H1 (cell line): ENCODE data around the gene PIK3CG. TPM values are rescaled to one million over a fixed set of nuclear protein-coding genes. Genes with fewer than 3 reads are reported as not detected.

Experiments
- CTCF ChIA-PET: fragments of 300-600 bp; sonication (Branson Sonifier 250); formaldehyde crosslinking; loops from one replicate; lab custom pipeline; 2021; ENCODE audit not compliant: partially characterized antibody; lab: Charles Lee
- POLR2A ChIA-PET: fragments of 300-600 bp; sonication (Branson Sonifier 250); formaldehyde crosslinking; loops from one replicate; lab custom pipeline; 2021; ENCODE audit warnings: inconsistent platforms; ENCODE audit not compliant: partially characterized antibody; lab: Charles Lee
- DNase-seq, 2 experiments: peaks; one replicate each; pipeline versions ENCODE4 v3.0.0 to v3.0.0-alpha.2; 2010 to 2022; ENCODE audit warnings: low spot score in 2 of 2, low read depth in 1 of 2, mixed read lengths in 1 of 2
- FAIRE-seq: peaks from 2 replicates; lab custom pipeline; 2011; peaks lifted over from hg19 to GRCh38; lab: Jason Lieb, UNC
- H2AFZ ChIP-seq: 2 replicates; pipeline ENCODE4 v1.8.1; 2012; ENCODE audit warnings: low read length, inconsistent platforms
- H2AK5ac ChIP-seq: 2 replicates; pipeline ENCODE4 v1.6.1; 2013; ENCODE audit warnings: low read depth, low read length
- H2BK120ac ChIP-seq: replicated peaks from 2 replicates; pipeline ENCODE3; 2013; ENCODE audit warnings: low read depth, low read length, inconsistent platforms
- H2BK12ac ChIP-seq: 2 replicates; pipeline ENCODE4 v1.6.1; 2013; ENCODE audit warnings: low read depth, low read length
- H2BK15ac ChIP-seq: 2 replicates; pipeline ENCODE4 v1.6.1; 2013; ENCODE audit warnings: low read length
- H2BK20ac ChIP-seq: 2 replicates; pipeline ENCODE4 v1.6.1; 2013; ENCODE audit warnings: low read length
- H2BK5ac ChIP-seq: 2 replicates; pipeline ENCODE4 v1.6.1; 2013; ENCODE audit warnings: low read depth, low read length
- H3K14ac ChIP-seq: 2 replicates; pipeline ENCODE4 v1.6.1; 2013; ENCODE audit warnings: inconsistent platforms; ENCODE audit not compliant: insufficient read length
- H3K18ac ChIP-seq: 2 replicates; pipeline ENCODE4 v1.6.1; 2013; ENCODE audit warnings: low read length; ENCODE audit errors: extremely low read depth
- H3K23ac ChIP-seq: 2 replicates; pipeline ENCODE4 v1.6.1; 2013; ENCODE audit warnings: inconsistent platforms; ENCODE audit not compliant: insufficient read length
- H3K23me2 ChIP-seq: 2 replicates; pipeline ENCODE4 v1.6.1; 2013; ENCODE audit warnings: low read depth, low read length
- H3K27ac ChIP-seq: 2 replicates; pipeline ENCODE4 v1.6.1; 2011; ENCODE audit warnings: low read depth, low read length, inconsistent platforms
- H3K27me3 ChIP-seq, 4 experiments: replicated peaks in 1 of 4; 1 replicate in 1 of 4; 2 replicates in 3 of 4; pipeline versions ENCODE4 v1.6.1 to v1.8.1; 2011 to 2013; ENCODE audit warnings: low read length in 3 of 4, mild to moderate bottlenecking in 3 of 4, inconsistent platforms in 2 of 4, mixed read lengths in 2 of 4, moderate library complexity in 1 of 4; ENCODE audit not compliant: control insufficient read depth in 3 of 4, insufficient read depth in 3 of 4; ENCODE audit errors: extremely low read depth in 1 of 4
- H3K36me3 ChIP-seq, 4 experiments: 2 replicates each; pipeline versions ENCODE4 v1.6.1 to v1.8.1; 2011 to 2013; ENCODE audit warnings: mild to moderate bottlenecking in 4 of 4, low read length in 3 of 4, moderate library complexity in 2 of 4, control low read depth in 1 of 4, inconsistent platforms in 1 of 4; ENCODE audit not compliant: insufficient read depth in 4 of 4, control insufficient read depth in 2 of 4
- H3K4ac ChIP-seq: replicated peaks from 2 replicates; pipeline ENCODE3; 2013; ENCODE audit warnings: low read length, low read depth, mixed read lengths, inconsistent platforms; ENCODE audit not compliant: insufficient read length
- H3K4me1 ChIP-seq, 4 experiments: replicated peaks in 1 of 4; 1 replicate in 1 of 4; 2 replicates in 3 of 4; pipeline versions ENCODE4 v1.6.1 to v1.8.1; 2011 to 2013; ENCODE audit warnings: low read length in 3 of 4, inconsistent platforms in 2 of 4, mixed read lengths in 1 of 4; ENCODE audit not compliant: insufficient read depth in 4 of 4, control insufficient read depth in 3 of 4
- H3K4me2 ChIP-seq, 2 experiments: 2 replicates each; pipeline versions ENCODE4 v1.6.1 to v1.8.1; 2011 to 2013; ENCODE audit warnings: low read depth in 2 of 2, low read length in 2 of 2, control low read depth in 1 of 2, inconsistent platforms in 1 of 2, mild to moderate bottlenecking in 1 of 2; ENCODE audit not compliant: insufficient read depth in 1 of 2
- H3K4me3 ChIP-seq, 4 experiments: fragments of 200-600, 300-600 bp in 1 of 4; sonication (generic), shearing (Covaris generic), sonication (Bioruptor Twin) in 1 of 4; 2 replicates each; pipeline versions ENCODE4 v1.5.1 to v1.8.1; 2011 to 2016; ENCODE audit warnings: low read length in 4 of 4, low read depth in 3 of 4, control low read depth in 2 of 4, inconsistent platforms in 2 of 4, mild to moderate bottlenecking in 2 of 4, mixed read lengths in 1 of 4, moderate library complexity in 1 of 4; ENCODE audit not compliant: insufficient read depth in 2 of 4; ENCODE audit errors: extremely low read depth in 1 of 4
- H3K56ac ChIP-seq: replicated peaks from 2 replicates; pipeline ENCODE3; 2013; ENCODE audit warnings: low read depth, mild to moderate bottlenecking, mixed read lengths, low read length, inconsistent platforms; ENCODE audit not compliant: insufficient read length
- H3K79me1 ChIP-seq: 2 replicates; pipeline ENCODE4 v1.6.1; 2013; ENCODE audit warnings: low read depth, low read length, control low read depth
- H3K79me2 ChIP-seq, 2 experiments: 2 replicates each; pipeline versions ENCODE4 v1.6.1 to v1.8.1; 2012 to 2013; ENCODE audit warnings: low read length in 2 of 2, mild to moderate bottlenecking in 2 of 2, inconsistent platforms in 1 of 2; ENCODE audit not compliant: insufficient read depth in 2 of 2, control insufficient read depth in 1 of 2
- H3K9ac ChIP-seq, 4 experiments: replicated peaks in 1 of 4; 1 replicate in 1 of 4; 2 replicates in 3 of 4; pipeline versions ENCODE4 v1.6.1 to v1.8.1; 2011 to 2013; ENCODE audit warnings: low read depth in 3 of 4, low read length in 3 of 4, control low read depth in 2 of 4, mild to moderate bottlenecking in 2 of 4, moderate library complexity in 2 of 4, inconsistent platforms in 1 of 4; ENCODE audit errors: extremely low read depth in 1 of 4
- H3K9me3 ChIP-seq, 2 experiments: 2 replicates each; pipeline versions ENCODE4 v1.6.1 to v1.8.1; 2012 to 2013; ENCODE audit warnings: mild to moderate bottlenecking in 2 of 2, moderate library complexity in 2 of 2, control low read depth in 1 of 2, inconsistent platforms in 1 of 2, low read depth in 1 of 2, low read length in 1 of 2, mixed read lengths in 1 of 2; ENCODE audit not compliant: insufficient read depth in 2 of 2
- H4K20me1 ChIP-seq, 2 experiments: replicated peaks in 1 of 2; 2 replicates each; pipeline versions ENCODE3 to v1.8.1; 2011 to 2013; ENCODE audit warnings: inconsistent platforms in 2 of 2, low read length in 2 of 2, mild to moderate bottlenecking in 1 of 2; ENCODE audit not compliant: insufficient read depth in 2 of 2, control insufficient read depth in 1 of 2
- H4K5ac ChIP-seq: 2 replicates; pipeline ENCODE4 v1.6.1; 2013; ENCODE audit warnings: low read length, low read depth, mixed read lengths, inconsistent platforms; ENCODE audit not compliant: insufficient read length
- H4K8ac ChIP-seq: 2 replicates; pipeline ENCODE4 v1.8.0; 2013; ENCODE audit warnings: mild to moderate bottlenecking, moderate library complexity, low read length, inconsistent platforms; ENCODE audit not compliant: insufficient read depth; ENCODE audit errors: extremely low read depth
- H4K91ac ChIP-seq: replicated peaks from 2 replicates; pipeline ENCODE3; 2013; ENCODE audit warnings: low read length, mixed read lengths, inconsistent platforms; ENCODE audit not compliant: insufficient read length
- BACH1 ChIP-seq: IDR thresholded peaks from 2 replicates; pipeline ENCODE4 v1.6.1; 2012; ENCODE audit warnings: low read length, improper control_type of control experiment
- WGBS, 2 experiments: shearing (Covaris generic) in 1 of 2; methylation state at CpG; one replicate each; pipeline versions ENCODE4 v1.1.6 to v1.1.7; 2013 to 2015; ENCODE audit warnings: low lambda C conversion rate in 2 of 2, mixed read lengths in 2 of 2, inconsistent platforms in 1 of 2, low coverage in 1 of 2, missing lambda C conversion rate in 1 of 2; ENCODE audit not compliant: insufficient replicate concordance in 2 of 2, insufficient coverage in 1 of 2, insufficient read length in 1 of 2; ENCODE audit errors: extremely low coverage in 1 of 2, missing lambda C conversion rate in 1 of 2; 5-methylcytosine and 5-hydroxymethylcytosine counted together
- polyA plus RNA-seq, 7 experiments: library from polyadenylated mRNA; depleted of rRNA in 3 of 7; stranded (reverse) in 5 of 7; unstranded in 2 of 7; fragments of >200 nt in 5 of 7; fragments of 200-250 nt in 2 of 7; gene quantifications; 1 replicate in 5 of 7; 2 replicates in 1 of 7; 4 replicates in 1 of 7; pipeline versions ENCODE4 v1.2.1 to v1.2.3, GENCODE V29; 2011 to 2013; ENCODE audit warnings: missing spikeins in 2 of 7, mixed read lengths in 2 of 7
- total RNA-seq: library from RNA; stranded (reverse); fragmentation: NEBNext Ultra II Directional; extraction: Animal tissue kit (Norgen Biotek cat#: 25700); gene quantifications from 2 replicates; pipeline ENCODE4 v1.2.1, GENCODE V29; 2021

The PIK3CG gene
- total and polyA plus RNA-seq, 2 of the 8 experiments (the other 6 are each of a cell fraction or from before 2014, with no cell fraction given) = not detected

DNA sequence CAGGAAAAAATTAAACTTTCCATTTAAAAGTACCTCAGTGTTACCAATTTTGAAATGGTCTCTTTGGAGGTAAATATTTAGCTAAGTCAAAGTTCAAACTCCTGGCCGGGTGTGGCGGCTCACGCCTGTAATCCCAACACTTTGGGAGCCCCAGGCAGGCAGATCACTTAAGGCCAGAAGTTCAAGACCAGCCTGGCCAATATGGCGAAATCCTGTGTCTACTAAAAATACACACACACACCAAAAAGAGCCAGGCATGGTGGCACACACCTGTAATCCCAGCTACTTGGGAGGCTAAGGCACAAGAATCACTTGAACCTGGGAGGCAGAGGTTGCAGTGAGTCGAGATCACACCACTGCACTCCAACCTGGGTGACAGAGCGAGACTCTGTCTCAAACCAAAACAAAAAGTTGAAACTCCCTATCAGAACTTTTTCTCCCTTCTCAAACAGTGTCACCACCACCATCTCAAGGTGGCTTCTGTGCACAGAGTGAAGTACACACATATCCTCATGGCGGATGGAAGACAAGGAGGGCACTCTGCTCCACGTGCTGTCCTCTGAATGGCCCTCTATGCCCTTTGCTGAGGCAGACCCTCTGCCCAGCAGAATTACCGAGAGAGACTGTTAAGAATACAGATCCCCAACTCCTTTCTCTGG is 11.7 kb upstream of the PIK3CG start:
- no peak overlapping the region for H4K5ac ChIP-seq
- H4K20me1 ChIP-seq = no peaks in the 10 kb centered on the region
- TF ChIP-seq BACH1 = no peak
- H3K9me3 ChIP-seq = no peaks in the 10 kb centered on the region
- FAIRE-seq = no peak
- no peaks in the 10 kb centered on the region; a peak in 2 of 7 replicates for H3K4me1 ChIP-seq
- no peak overlapping the region for H3K18ac ChIP-seq
- no peak overlapping the region for H3K9ac ChIP-seq
- H3K56ac ChIP-seq = no peak overlapping the region
- no peak overlapping the region for H2AFZ ChIP-seq
- H3K23ac ChIP-seq = no peak overlapping the region
- H3K4me2 ChIP-seq = no peak overlapping the region
- H2BK20ac ChIP-seq = no peak overlapping the region
- H3K36me3 ChIP-seq = no peaks in the 10 kb centered on the region
- H2BK12ac ChIP-seq = no peak overlapping the region
- H3K79me1 ChIP-seq = no peaks in the 10 kb centered on the region
- no peak overlapping the region for H3K14ac ChIP-seq
- ChIA-PET CTCF (no interaction called here), POLR2A (no interaction called here)
- no peak overlapping the region for H3K4ac ChIP-seq
- no peaks in the 10 kb centered on the region for H3K79me2 ChIP-seq
- no peak for DNase-seq
- H2BK5ac ChIP-seq = no peak overlapping the region
- no peak overlapping the region for H4K8ac ChIP-seq
- H3K4me3 ChIP-seq = no peak overlapping the region
- no peak overlapping the region for H2BK120ac ChIP-seq
- H2BK15ac ChIP-seq = no peak overlapping the region
- WGBS, 2 experiments = 92% methylated on average over 9 of the region's 9 CpGs; no CpG with 5 or more reads in 1 of the 2 experiments
- no peaks in the 10 kb centered on the region for H3K27me3 ChIP-seq
- H4K91ac ChIP-seq = no peak overlapping the region
- no peak overlapping the region for H3K27ac ChIP-seq
- H3K23me2 ChIP-seq = no peaks in the 10 kb centered on the region
- no peak overlapping the region for H2AK5ac ChIP-seq
